Testis (tissue), 2 donors: ENCODE data around the gene SMPD2.

Experiments
- POLR2A ChIP-seq: fragments of 450-650 bp; IDR thresholded peaks from one replicate; pipeline ENCODE4 v1.6.1; 2017; ENCODE audit warnings: antibody characterized with exemption, mild to moderate bottlenecking, moderate library complexity
- TF ChIP-seq, protein P1 (sequence below), 3 experiments: fragments of 450-650 bp in 2 of 3; fragments of 200-600 bp in 1 of 3; sonication (generic) in 1 of 3; IDR thresholded peaks; one replicate each; pipeline ENCODE4 v1.5.1; 2016 to 2019; ENCODE audit warnings: antibody characterized with exemption in 3 of 3, mild to moderate bottlenecking in 2 of 3, moderate library complexity in 1 of 3

- TF ChIP-seq, protein P1, sequence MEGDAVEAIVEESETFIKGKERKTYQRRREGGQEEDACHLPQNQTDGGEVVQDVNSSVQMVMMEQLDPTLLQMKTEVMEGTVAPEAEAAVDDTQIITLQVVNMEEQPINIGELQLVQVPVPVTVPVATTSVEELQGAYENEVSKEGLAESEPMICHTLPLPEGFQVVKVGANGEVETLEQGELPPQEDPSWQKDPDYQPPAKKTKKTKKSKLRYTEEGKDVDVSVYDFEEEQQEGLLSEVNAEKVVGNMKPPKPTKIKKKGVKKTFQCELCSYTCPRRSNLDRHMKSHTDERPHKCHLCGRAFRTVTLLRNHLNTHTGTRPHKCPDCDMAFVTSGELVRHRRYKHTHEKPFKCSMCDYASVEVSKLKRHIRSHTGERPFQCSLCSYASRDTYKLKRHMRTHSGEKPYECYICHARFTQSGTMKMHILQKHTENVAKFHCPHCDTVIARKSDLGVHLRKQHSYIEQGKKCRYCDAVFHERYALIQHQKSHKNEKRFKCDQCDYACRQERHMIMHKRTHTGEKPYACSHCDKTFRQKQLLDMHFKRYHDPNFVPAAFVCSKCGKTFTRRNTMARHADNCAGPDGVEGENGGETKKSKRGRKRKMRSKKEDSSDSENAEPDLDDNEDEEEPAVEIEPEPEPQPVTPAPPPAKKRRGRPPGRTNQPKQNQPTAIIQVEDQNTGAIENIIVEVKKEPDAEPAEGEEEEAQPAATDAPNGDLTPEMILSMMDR (IDR thresholded peaks at IDR 0.05) = no peak
- no peak for TF ChIP-seq POLR2A
Measured at GRCh38 chr6:109393886-109394281, 46.6 kb upstream of the SMPD2 start.
